NK-92 (cell line): ENCODE measurements around the gene NUP42.

Experiments
- DNase-seq: peaks from one replicate; lab custom pipeline; 2025; ENCODE audit not compliant: unreplicated experiment; lab: John Stamatoyannopoulos, UW

NUP42 gene

DNA sequence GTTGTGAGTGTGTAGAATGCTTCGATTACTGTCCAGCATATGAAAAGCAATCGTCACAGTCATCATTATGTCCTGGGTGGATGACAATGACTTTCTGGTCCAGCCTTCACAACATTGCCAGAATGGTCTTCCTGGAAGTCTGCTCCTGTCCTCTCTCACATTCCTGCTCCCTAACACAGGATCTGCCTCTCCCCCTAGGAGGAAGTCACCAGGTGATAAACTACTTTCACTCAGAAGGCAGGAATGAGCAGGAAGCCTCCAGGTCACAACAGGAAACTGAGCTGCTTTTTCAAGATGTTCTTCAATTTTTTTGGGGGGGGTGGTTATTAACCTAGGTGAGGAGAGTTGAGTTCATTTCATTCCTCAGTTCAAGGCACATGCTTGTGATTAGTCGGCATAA is 51.1 kb downstream of the NUP42 start:
- no peak for DNase-seq

DNA sequence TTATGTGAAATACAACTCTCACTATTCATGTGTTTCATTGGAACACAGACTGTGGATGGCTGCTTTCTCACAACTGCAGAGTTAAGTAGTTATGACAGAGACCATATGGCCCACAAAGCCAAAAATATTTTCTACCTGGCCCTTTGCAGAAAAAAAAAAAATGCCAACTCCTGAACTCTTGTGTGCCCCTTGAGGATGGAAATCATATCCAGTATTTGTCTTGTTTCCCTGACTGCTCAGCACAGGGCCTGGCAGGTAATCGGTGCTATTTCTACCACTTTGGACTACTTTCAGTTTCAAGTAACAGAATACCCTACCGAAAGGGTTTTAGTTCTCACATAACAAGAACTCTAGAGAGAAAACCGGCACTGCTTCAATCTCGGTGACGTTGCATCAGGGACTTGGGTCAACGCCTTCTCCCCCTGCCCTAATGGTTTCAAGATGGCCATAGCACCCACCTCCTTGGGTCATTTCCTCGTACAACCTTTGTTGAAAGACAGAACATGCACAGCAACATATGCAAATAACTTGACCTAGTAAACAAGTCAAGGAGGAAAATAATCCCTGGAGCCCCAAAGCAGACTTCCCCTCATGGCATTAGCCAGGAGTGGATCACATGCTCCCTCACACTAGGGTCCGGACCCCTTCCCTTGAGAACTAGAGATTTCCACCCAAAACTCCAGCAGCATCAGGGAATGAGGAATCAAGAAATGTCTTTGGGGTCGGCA is 52.9 kb downstream of the NUP42 start:
- no peak for DNase-seq

DNA sequence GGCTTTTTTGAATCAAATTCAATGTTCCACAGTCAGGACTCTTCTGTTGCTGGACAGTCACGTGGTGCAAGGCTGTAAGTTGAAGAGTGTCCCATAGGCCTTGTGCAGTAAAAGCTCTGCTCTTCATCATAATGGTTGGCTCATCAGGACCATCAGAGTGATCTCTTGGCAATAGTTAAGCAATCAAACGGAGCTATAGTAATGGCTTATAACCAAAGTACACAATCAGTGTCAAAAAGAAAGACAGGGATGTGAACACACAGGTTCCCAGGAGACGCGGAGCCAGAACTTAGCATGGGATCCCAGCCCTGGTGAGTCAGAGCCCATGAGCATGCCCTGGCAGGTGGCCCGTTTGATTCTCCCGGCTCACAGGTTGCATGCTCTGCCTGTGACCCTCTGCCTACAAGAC is 54.0 kb downstream of the NUP42 start:
- DNase-seq, result no peak

DNA sequence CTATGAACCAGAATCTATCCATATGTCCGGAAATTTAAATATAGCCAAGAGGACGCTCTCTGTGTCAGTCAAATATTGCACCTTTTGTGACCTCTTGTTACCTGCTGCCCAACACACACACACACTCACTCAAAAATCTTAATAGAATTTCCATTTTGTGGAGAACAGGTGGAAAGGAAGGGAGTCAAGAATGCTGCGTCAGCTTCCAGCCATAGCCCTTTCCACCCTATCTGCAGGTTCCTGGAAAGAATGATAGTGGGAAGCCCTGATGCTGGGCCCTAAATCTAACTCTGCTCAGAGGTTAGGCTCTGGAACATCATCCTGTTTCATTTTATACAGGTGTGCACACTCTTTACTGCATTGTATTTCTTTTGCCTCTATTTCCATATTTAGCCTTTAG is 55.2 kb downstream of the NUP42 start:
- DNase-seq, result no peak

DNA sequence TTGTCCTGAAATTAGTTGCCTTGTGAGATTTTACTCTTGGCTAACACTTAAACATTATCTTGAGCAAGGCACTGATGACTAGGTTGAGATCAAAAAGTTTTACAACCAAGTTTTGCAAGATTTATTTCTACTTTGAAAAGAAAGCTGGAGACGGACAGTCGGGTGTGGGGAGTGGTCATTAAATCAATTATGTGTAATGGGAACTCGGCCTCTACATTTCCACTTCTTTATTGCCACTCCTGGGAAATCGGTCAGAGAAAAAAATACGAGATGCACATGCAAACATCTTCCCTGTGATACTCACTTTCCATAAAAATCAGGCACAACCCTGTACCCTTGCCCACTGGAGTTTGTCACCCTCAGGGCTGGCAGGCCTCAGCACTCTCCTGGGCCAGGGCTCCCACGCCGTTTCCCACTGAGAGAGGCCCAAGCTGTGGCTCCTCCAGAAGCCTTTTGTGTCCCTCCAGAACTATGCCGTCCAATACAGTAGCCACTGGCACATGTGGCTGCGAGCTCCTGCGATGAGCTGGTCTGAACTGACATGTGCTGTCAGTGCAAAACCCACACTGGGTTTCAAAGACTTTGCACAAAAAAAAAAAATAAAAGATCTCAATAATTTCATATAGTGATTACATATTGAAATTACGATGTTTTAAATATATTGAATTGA is 57.3 kb downstream of the NUP42 start:
- no peak for DNase-seq

DNA sequence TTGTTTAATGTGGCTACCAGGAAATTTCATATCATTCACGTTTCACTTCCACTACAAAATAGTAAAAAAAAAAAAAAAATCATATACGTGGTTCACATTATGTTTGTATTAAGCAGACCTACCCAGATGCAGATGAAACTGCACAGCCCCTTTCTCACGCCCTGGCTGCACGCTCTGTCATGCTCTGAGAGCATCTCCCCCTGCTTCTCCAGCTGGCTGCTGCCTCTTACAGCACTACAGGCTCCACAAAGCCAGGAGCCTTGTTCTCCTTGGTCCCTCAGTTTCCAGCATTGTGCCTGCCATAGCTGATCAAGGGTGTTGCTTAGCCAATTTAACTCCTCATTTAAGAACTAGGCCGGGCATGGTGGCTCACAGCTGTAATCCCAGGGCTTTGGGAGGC is 57.9 kb downstream of the NUP42 start:
- DNase-seq, result no peak

DNA sequence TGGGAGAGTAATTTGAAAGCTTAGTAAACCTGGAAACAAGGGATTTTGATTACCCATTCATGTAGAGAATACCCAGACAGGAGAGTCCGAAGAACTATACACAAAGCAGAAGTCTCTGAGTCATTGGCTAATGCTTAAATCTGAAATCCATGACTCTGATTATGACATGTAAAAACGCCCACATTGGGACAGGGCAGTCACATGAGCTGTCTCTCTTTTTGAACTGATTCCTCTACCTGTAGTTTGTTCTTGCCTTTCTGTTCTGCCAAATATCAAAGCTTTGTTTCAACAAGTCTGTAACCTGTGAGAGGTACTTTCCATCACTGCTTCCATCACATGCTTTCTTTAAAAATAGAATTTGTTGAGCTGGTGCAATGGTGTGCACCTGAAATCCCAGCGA is 60.5 kb downstream of the NUP42 start:
- no peak for DNase-seq

DNA sequence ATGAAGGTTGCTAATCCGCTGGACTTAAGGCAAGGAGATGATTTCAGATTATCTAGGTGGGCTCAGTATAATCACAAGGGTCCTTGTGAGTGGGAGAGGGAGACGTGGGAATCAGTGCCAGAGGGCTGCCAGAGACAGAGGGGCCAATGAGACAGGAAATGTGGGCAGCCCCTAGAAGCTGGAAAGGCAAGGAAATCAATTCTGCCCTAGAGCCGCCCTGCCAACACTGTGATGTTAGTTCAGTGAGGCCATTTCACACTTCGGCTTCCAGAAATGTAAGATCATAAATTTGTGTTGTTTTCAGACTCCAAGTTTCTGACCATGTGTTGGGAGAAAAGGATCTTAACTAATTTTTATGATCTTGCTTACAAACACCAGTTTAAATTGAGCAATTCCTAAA is 61.1 kb downstream of the NUP42 start:
- DNase-seq, result no peak

DNA sequence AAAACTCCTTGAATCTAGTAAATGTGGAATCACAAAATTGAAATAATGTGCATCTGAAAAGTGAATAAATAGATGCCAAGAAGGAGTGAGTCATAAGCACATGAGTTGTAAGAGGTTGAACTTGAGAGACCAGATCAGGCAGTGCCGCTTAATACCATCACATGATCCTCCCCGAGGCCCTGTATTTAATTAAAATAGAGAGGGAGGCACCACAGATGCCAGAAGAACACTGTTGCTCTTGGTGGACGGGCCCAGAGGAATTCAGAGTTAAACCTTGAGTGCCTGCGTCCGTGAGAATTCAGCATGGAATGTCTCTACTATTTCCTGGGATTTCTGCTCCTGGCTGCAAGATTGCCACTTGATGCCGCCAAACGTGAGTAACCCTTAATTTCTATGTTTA is 64.7 kb downstream of the NUP42 start, which contains the start of gene GPNMB:
Gene GPNMB, plus strand, starts transcription at position 221 of the 400 bp plus-strand sequence. Its CDS starts 83 bp downstream, at position 304.
- no peak for DNase-seq

DNA sequence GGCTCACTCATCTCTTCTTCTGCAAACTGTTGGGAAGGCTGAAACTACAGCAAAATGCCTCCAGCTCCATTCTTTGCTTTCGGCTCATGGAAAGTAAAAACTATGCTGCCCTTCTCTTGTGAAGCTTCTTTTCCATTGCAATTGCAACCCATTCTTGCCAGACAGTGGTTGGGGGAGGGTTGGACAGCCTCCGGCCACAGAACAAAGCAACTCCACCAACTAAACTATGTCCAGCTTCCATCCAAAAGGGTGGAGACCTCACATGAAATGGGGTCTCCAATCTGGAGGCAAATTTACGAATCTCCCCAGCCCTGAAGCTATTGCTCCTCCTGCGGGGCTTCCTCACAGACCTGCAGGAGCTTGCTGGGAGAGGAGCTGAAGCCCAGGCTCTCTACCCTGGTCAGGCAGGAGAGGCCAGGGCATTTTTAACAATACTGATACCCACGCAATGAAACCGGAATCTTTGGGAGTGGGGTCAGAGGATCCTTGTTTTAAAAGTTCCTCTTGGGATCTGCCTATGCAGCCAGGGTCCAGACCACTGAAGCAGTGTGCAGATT is 65.3 kb downstream of the NUP42 start:
- no peak for DNase-seq

DNA sequence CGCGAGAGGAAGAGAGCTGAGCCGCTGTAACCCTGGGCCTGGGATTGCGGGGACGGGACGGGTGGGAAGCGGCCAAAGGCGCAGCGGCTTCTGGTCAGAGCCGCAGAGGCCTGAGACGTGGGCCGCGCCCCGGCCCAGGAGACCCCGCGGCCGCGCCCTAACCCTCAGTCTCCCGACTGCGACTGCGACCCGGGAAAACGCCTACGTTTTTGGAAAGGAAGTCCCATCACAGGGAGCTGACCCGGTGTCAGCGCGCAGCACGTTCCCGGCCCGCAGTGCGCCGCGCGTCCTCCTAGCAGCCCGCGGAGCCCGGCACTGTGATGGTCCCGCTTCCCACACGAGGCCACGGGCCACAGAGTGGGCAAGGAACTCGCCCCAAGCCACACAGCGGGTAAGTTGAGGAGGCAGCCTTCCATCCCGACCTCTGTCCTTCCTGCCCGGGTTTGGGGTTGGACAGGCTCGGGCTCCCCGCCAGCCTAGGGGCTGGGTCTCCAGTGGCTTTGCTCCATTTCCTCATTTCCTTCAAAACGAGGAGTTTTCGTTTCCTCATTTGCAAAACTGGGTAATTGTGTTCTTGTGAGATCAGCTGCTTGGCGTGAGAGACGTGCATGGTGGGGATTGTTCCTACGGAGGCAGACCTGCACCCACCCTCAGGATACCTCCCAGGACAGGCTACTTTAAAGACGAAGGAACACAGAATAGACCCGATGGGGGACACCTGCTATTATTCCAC is 65.9 kb downstream of the NUP42 start:
- no peak for DNase-seq

DNA sequence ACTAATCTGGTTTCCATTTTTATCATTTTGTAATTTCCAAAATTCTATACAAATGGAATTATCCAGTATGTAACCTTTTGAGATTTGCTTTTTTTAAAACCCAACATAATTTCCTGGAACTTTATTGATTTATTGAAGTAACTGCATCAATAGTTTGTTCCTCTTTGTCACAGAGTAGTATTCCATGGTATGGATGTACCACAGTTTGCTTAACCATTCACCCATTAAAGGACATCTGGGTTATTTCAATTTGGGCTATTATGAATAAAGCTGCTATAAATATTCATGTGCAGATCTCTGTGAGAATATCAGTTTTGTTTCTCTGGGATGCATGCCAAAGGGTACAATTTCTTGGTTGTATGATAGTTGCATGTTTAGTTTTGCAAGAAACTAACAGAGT is 67.6 kb downstream of the NUP42 start:
- no peak for DNase-seq
